Hypothalamus (tissue), 51 donors: ENCODE data around the gene EDIL3.

Experiments used
- DNase-seq, 51 donors: peaks; one replicate each; lab custom pipeline; 2025; lab: John Stamatoyannopoulos, UW

The EDIL3 gene

DNA sequence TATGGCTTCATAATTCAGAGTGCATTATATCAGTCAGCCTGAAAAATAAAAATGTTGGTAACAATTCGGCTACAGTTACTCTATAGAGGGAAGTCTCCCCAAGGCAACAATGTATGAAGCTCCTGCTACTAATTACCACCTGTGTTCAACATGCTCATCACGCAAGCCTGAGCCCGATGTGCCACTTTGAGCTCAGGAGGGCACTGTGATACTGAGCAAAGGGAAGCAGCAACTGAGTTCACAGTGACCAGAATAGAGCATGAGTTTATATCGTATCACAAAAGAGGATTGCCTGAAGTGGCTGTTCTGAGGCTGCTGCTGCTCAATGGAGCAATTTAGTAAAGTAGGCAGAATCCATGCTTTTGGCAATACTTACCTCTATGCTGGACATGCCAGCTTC is 462.0 kb downstream of the EDIL3 start:
- DNase-seq: peak in 26 of 51 donors; percentile 1 to 45 (median 14)

DNA sequence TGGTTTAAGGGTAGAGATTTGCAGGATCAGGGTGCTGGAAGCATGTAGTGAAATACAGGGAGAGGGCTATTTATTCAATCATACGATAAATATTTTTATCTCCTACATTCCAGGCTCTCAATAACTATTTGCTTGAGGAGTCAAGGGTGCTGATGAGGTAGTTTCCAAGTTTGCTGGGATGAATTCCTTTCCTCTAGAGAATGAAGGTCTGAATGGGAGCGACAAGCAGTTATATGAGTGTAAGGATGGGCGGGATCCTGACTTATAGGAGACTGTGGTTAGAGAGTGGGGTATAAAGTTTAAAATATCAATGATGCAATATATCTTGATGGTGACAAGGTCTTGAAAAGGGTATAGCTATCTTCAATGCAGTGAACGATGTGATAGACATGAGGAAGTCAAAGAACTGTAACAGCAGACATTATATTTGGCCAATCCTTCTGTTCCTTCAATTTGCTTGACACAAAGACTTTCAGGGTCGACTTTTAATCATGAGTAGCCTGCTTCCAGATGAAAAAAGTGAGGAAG is 462.9 kb downstream of the EDIL3 start:
- DNase-seq: no peak

DNA sequence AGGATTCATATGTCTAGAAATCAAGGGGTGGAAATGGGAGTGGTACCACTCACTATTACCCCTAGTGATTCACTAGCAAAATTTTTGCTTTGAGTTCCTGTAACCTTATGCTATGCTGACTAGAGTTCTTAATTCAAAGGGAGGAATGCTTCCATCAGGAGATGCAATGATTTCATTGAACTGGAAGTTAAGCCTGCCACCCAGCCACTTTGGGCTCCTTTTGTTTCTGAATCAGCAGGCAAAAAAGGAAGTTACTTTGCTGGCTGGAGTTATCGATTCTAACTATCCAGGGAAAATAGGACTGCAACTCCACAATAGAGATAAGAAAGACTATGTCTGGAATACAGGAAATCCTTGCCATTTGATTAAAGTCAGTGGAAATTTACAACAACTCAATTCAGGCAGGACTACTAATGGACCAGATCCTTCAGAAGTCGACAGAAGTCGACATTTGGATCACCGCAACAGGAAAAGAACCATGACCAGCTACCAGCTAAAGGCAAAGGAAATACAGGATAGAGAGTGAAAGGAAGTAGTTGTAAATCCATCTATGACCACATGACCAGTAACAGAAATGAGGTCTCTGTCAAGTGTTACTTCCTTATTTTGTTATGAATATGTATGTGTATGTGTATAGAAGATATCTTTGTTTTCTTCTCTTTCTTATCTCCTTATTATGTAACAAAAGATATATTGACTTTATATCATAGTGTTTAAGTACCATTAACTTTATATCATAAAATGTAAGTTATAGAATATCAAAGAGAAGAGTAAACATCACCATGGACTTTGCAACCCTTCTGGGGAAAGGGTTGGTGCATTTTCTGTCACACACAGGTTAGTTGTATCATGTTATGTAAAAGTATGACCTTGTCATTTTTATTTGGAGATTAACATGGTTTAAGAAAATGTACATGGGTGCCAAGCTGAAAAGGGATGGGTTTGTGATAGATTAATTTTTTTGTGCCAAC is 465.3 kb downstream of the EDIL3 start:
- no peak for DNase-seq

DNA sequence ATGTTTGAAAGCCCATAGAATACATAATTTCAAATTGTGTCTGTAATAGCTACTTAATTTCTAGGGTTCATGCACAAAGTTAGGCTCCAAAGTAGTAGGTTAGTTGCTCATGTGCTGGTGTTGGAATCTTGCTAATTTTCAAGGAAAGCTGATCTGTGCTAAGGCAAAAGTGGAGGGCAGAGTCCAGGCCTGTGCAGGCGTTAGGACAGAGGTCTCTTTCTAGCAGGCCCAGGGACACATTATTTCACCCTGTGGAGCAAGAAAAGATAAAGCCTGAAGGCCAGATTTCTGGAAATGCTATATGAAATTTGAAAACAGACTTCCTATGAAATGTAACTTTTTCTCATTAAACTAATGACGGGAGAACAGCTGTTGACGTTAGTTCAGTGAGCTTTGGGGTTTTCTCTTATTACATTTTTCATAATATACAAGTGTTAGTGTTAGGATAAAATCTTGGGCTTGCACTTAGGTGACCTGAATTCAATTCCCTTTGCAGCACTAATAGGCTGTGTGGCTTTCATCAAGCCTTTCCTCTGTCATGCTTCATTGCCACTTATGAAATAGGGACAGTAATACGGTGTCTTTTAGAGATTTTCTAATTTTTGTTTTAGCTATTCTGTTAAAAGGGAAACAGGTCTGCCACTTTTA is 467.3 kb downstream of the EDIL3 start:
- no peak for DNase-seq

DNA sequence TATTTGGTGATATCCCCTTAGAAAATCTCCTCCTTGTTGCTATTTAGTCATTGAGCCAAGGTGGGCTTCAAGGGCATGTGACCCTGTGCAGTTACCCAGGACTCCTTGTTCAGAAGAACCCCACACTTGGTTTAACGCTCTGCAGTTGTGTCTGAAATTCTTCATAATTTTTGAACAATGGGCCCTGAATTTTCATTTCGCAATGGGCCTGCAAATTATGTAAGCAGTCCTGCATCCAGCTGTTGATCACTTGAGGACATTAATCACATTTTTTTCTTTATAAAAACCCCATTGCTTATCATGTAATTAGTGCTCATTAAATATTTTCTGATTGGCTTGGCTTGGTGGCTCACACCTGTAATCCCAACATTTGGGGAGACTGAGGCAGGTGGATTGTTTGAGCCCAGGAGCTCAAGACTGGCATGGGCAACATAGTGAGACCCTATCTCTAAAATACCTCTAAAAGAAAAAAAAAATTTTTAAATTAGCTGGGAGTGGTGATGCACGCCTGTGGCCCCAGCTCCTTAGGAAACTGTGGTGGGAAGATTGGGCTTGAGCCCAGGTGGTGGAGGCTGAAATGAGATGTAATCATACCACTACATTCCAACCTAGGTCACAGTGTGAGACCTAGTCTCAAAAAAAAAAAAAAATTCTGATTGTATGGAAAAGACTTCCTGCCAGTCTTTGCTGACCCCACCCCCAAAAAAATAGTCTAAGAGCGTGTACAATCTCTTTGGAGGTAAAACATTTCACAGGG is 469.8 kb downstream of the EDIL3 start:
- DNase-seq: no peak

DNA sequence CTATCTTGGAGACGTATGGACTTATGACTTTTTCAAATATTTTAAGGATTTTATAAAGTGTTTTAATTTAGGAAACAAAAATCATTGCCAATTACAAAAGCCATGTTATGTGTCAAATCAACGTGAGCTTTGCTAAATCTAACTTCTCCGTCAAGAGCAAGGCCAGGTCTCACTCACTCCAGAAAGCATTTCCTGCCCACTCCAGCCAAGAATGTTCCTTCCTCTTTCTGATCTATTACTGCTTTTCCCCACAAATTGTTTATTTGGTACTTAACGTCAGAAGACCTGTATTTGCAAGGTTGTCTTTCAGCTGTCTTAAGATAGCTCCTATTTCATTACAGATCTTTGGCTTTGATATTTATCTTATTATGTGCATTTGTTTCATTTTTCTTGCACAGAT is 470.5 kb downstream of the EDIL3 start:
- DNase-seq: no peak

DNA sequence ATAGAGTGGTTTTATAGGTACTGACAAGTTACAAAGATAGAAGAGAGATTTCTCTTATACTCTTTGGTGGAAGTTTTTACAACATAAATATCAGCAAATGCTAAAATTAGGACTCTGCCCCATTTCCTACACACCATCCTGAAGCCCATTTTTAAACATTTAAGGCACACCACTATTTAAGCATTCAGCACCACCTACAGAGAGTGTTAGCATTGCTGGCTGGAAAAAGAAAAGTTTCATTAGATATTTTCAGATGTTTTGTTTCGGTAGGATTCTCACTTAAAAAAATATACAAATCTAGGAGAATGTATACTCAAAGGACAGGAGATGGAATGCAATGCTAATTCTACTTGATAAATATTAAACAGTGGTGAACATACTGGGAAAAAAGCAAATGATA is 471.1 kb downstream of the EDIL3 start:
- DNase-seq: no peak

DNA sequence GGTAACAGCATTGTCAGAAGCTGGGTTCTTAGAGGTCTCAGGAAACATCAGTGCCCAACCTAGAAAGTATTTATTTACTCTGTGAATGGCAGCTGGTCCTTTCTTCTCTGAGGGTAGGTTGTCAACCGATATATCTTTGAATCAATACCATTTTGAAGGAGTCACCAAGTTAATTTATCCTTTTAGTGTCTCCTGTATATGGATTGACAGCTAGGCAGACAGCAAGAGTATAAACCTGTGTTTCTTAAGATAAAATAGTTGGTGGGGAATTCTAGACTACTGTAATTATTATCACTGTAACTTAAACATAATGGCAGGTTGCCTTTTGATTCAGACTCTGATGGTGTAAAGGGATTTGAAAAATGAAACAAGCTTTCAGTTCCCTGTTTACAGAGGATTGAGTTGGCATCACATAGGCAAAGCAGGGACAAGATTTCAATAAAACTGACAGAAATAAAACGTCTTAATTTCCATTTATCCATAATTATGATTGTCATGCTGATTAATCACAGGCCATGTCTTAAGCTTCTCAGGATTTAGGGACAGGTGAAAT is 473.2 kb downstream of the EDIL3 start:
- DNase-seq: no peak

DNA sequence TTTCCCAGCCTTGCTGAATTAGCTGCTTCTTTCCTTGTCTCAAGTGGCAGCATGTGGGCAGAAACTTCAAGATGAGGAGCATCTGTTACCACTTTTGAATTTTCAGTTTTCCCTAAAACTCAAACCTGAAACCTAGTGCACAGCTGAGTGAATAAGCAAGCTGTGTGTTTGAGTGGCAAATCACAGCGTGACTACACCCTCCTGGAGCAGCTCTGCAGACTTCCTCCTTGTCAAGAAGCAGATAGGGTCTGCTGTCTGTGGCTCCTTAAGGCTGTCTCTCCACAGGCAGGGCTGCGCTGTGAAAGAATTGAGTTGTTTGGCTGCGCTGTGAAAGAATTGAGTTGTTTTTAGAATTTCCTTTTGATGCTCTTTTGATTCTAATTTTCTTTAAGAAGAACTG is 484.4 kb downstream of the EDIL3 start:
- peak in 2 of 51 donors; percentile 1 to 5 for DNase-seq

DNA sequence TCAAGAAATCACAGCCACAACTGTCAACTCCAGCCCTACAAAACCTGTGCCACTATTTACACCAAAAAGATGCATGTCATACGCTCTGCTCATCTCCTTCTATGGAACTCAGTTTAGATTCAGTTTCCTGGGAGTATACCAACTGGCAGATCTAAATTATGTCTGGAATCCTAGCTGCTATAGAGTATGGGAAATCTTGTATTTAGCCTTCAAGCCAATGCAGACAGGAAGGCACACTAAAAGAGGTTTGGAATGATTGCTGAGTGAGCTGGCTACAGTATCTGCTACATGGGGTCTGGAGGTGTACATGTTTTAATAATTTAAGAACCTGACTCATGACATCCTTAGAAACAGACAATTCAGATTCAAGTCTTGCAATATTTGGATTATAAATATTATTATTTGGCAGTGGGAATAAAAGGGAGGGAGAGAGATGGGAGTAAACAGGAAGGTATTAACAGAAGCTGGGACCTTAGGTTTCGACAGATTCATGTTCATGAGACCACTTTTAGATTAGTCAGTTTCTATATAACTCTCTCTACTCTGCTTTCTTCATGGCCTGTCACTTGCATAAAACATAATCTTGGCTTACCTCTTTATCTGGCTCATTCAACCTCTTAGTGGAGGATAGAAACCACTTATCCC is 485.2 kb downstream of the EDIL3 start:
- no peak for DNase-seq

DNA sequence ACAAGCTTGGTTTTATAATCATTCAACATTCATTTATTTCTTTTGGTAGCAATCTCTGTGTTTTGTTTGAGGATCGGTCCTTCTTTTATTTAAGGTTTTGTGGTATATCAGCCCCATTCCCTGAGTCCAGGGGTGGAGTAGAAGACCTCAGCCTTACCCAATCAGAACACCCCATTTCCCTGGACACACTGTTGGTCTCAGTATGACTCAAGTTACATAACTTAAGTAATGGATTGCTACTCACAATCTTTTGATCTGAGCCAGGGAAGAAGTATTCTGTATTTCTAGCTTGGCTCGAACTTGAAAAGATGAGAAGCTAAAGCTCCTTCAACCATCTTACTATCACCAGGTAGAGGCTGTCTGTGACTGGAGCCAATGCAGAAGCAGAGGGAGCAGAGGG is 488.8 kb downstream of the EDIL3 start:
- no peak for DNase-seq

DNA sequence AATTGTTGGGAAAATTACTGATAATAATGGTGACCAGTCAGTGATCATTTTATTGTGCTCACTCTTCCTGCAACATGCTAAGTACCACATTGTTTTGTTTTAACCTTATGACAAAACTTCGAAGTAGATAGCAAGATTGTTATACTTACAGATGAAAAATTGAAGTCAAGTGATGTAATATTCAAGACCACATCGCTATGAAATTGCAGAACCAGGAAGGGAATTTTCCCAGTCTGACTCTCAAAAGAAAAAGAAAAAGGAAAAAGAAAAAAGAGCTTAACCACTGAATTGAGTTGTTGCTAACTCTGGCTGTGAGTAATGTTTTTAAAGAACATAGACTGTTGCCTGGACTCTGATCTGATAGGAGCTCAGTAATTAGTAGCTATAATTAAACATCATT is 493.4 kb downstream of the EDIL3 start:
- DNase-seq: no peak
